OCI-LY3 (cell line): Measurements from ENCODE around the gene DHCR7.

ENCODE experiments used
- EZH2phosphoT487 ChIP-seq: fragments of 200-600 bp; shearing (Covaris generic); IDR thresholded peaks from 2 replicates; pipeline ENCODE4 v1.6.1; 2018; ENCODE audit warnings: antibody characterized with exemption, mixed run types, low read depth
- TF ChIP-seq, protein P1 (sequence below): fragments of 200-600, 300-600 bp; sonication (generic); IDR thresholded peaks from 2 replicates; pipeline ENCODE4 v1.5.1; 2014; ENCODE audit warnings: antibody characterized with exemption, low read length, low read depth

DNA sequence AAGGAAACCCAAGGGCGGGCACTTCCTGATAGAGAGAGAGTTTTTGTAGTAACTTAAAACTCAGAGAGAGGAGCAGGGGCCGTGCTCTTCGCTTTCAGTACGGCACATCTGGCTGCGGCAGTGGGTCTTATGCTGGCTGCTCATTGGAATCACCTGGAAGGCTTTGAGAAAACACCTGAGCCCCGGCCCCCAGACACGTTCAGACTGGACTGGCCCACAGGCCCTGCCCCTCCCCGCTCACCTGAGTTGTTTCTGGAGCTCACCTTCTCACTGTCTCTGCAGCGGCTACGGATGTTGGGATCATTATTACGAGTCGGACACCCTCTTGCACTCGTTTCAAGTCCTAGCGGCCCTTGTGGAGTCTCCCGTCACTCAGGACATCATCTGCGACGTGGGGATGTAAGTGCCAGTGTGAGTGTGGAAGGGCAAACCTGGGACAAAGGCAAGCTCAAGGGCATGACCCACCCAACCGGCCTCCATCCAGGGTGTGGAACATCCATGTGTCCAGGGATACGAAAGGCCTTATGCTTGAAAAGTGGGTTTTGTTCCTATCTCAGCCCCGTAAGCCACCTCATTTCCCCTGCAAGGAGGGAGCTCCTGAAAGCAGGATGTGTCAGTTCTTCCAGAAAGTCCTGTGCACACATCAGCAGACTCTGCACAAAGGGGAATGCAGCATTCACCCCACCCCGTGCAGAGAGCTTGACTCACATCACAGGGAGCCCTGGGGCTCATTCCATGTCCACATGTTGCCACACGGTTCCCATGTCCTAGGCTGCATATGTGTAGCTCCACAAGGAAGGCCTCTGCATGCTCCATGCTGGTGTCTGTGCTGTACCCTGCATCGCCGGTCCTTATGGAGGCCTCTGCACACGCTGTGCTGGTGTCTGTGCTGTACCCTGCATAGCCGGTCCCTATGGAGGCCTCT is 10.2 kb upstream of the DHCR7 start:
- TF ChIP-seq, protein P1, sequence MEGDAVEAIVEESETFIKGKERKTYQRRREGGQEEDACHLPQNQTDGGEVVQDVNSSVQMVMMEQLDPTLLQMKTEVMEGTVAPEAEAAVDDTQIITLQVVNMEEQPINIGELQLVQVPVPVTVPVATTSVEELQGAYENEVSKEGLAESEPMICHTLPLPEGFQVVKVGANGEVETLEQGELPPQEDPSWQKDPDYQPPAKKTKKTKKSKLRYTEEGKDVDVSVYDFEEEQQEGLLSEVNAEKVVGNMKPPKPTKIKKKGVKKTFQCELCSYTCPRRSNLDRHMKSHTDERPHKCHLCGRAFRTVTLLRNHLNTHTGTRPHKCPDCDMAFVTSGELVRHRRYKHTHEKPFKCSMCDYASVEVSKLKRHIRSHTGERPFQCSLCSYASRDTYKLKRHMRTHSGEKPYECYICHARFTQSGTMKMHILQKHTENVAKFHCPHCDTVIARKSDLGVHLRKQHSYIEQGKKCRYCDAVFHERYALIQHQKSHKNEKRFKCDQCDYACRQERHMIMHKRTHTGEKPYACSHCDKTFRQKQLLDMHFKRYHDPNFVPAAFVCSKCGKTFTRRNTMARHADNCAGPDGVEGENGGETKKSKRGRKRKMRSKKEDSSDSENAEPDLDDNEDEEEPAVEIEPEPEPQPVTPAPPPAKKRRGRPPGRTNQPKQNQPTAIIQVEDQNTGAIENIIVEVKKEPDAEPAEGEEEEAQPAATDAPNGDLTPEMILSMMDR: no peak
- no peak for TF ChIP-seq EZH2phosphoT487
